PC-3 (cell line): ENCODE measurements around the gene SLC2A4RG. TPM values are rescaled to one million over a fixed set of nuclear protein-coding genes. Genes with fewer than 3 reads are reported as not detected.

Experiments used
- ATAC-seq: fragments of 200-7000 bp; cut with Tn5 transposase; 2 replicates; pipeline ENCODE4 v1.9.1; 2020; ENCODE audit warnings: mild to moderate bottlenecking, moderate library complexity
- BruUV-seq: library from RNA; stranded (reverse); fragments of 400-500 nt; replicated peaks from 2 replicates; lab custom pipeline; 2021; lab: Mats Ljungman, UMichigan
- CTCF ChIA-PET: fragments of 300-600 bp; sonication (Branson Sonifier 250); formaldehyde crosslinking; loops from one replicate; lab custom pipeline; 2022; ENCODE audit warnings: antibody characterized with exemption; lab: Charles Lee
- POLR2A ChIA-PET: fragments of 300-600 bp; sonication (Branson Sonifier 250); formaldehyde crosslinking; loops from one replicate; lab custom pipeline; 2022; ENCODE audit warnings: antibody characterized with exemption; ENCODE audit not compliant: unreplicated experiment; lab: Charles Lee
- DNase-seq: peaks from one replicate; pipeline ENCODE4 v3.0.0-alpha.2; 2015
- H2AFZ ChIP-seq: fragments of 300-600 bp; sonication (generic); 2 replicates; pipeline ENCODE4 v1.6.0; 2016; ENCODE audit warnings: antibody characterized with exemption, low read length
- H3F3A ChIP-seq: fragments of 300-600 bp; sonication (generic); one replicate; pipeline ENCODE4 v1.6.0; 2017; ENCODE audit warnings: antibody characterized with exemption, low read length, control low read depth, mild to moderate bottlenecking; ENCODE audit not compliant: unreplicated experiment
- H3K27ac ChIP-seq: fragments of 300-600 bp; sonication (generic); 2 replicates; pipeline ENCODE4 v1.5.1; 2016; ENCODE audit warnings: mild to moderate bottlenecking, low read length
- H3K27me3 ChIP-seq: fragments of 300-600 bp; sonication (generic); 2 replicates; pipeline ENCODE4 v1.6.1; 2016; ENCODE audit warnings: low read length, mixed read lengths
- H3K36me3 ChIP-seq: fragments of 300-600 bp; sonication (generic); 2 replicates; pipeline ENCODE4 v1.6.1; 2016; ENCODE audit warnings: low read depth, mixed run types, low read length, mixed read lengths
- H3K4me1 ChIP-seq: fragments of 300-600 bp; sonication (generic); 2 replicates; pipeline ENCODE4 v1.5.1; 2016; ENCODE audit warnings: low read length; ENCODE audit not compliant: insufficient read depth
- H3K4me2 ChIP-seq: fragments of 300-600 bp; sonication (generic); 2 replicates; pipeline ENCODE4 v1.6.0; 2016; ENCODE audit warnings: low read length
- H3K4me3 ChIP-seq: fragments of 300-600 bp; sonication (generic); 2 replicates; pipeline ENCODE4 v1.5.1; 2016; ENCODE audit warnings: mild to moderate bottlenecking, low read length, mixed read lengths
- H3K79me2 ChIP-seq: fragments of 300-600 bp; sonication (generic); 2 replicates; pipeline ENCODE4 v1.6.1; 2017; ENCODE audit warnings: low read length, mixed read lengths
- H3K9ac ChIP-seq: fragments of 300-600 bp; sonication (generic); 2 replicates; pipeline ENCODE4 v1.6.0; 2016; ENCODE audit warnings: mild to moderate bottlenecking, low read length
- H3K9me2 ChIP-seq: fragments of 300-600 bp; sonication (generic); replicated peaks from 2 replicates; pipeline ENCODE4 v1.6.1; 2016; ENCODE audit warnings: mixed run types, low read length, mixed read lengths
- H3K9me3 ChIP-seq: fragments of 300-600 bp; sonication (generic); 2 replicates; pipeline ENCODE4 v1.6.1; 2016; ENCODE audit warnings: low read length, mixed read lengths
- H4K20me1 ChIP-seq: fragments of 300-600 bp; sonication (generic); 2 replicates; pipeline ENCODE4 v1.6.1; 2016; ENCODE audit warnings: low read length, mixed read lengths
- EZH2 ChIP-seq: fragments of 300-600 bp; sonication (generic); IDR thresholded peaks from one replicate; pipeline ENCODE4 v1.6.1; 2017; ENCODE audit warnings: antibody characterized with exemption, mild to moderate bottlenecking, low read length; ENCODE audit not compliant: unreplicated experiment
- EZH2phosphoT487 ChIP-seq: fragments of 300-600 bp; sonication (generic); IDR thresholded peaks from 2 replicates; pipeline ENCODE4 v1.6.1; 2018; ENCODE audit warnings: mild to moderate bottlenecking, antibody characterized with exemption, low read length, borderline replicate concordance
- intact Hi-C: fragments of 100-400 bp; cut with micrococcal nuclease; formaldehyde crosslinking; loops from 2 replicates; pipeline ENCODE4 v1.9.0; 2023
- total RNA-seq: library from RNA; depleted of rRNA; stranded (reverse); fragments of >200 nt; gene quantifications from 2 replicates; pipeline ENCODE4 v1.2.3, GENCODE V29; 2014
- TF ChIP-seq, protein P1 (sequence below): fragments of 300-600 bp; sonication (generic); conservative IDR thresholded peaks from 2 replicates; pipeline ENCODE4 v1.5.1; 2017; ENCODE audit warnings: antibody characterized with exemption, low read depth, mild to moderate bottlenecking, low read length

SLC2A4RG gene
- total RNA-seq, 1 experiment from 2014 or later = 116 TPM

DNA sequence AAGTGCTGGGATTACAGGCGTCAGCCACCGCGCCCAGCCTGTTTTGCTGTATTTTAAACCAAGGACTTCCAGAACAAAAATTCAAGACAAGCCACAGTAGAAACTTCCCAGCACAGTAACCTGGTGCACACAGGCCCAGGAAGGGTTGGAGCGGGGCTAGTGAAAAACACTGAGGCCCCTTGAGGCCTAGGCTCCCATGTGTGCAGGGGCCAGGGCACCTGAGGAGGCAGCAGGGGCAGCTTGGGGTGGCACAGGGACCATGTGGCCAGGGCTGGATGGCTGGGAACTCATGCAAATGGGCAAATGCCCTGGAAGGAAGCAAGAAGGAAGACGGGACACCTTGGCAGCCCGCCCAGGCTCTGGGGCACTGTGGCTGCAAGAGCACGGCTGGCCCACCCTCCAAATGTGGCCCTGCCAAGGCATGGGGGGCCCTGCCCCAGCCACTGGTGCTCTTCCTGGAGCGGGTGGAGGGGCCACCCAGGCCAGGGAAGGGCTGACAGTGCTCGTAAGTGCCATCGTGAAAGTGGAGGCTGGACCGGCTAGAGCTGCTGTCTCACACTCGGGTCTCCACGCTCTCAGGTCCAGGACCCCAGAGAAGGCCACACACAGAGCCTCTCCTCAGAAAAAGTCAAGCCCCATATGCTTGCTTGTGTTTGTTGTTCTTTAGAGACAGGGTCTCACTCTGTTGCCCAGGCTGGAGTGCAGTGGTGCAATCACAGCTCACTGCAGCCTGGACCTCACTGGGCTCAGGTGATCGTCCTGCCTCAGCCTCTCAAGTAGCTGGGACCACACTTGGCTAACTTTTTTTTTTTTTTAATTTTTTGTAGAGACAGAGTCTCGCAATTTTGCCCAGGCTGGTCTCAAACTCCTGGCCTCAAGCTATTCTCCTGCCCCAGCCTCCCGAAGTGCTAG lies 10.3 kb downstream of the SLC2A4RG start:
- intact Hi-C loops = no loop called here
- Histone ChIP-seq H3K79me2 (no peaks in the 10 kb centered on the region), H3K27me3 (no peaks in the 10 kb centered on the region), H3K36me3 (no peaks in the 10 kb centered on the region), H2AFZ (no peak overlapping the region), H3K4me2 (no peak overlapping the region), H3K9ac (no peak overlapping the region), H3K9me3 (no peaks in the 10 kb centered on the region), H4K20me1 (no peaks in the 10 kb centered on the region), H3K9me2 (no peaks in the 10 kb centered on the region), H3F3A (no peaks in the 10 kb centered on the region), H3K4me3 (no peak overlapping the region), H3K4me1 (no peaks in the 10 kb centered on the region), H3K27ac (no peak overlapping the region)
- TF ChIP-seq EZH2 (no peak), EZH2phosphoT487 (no peak)
- TF ChIP-seq, protein P1, sequence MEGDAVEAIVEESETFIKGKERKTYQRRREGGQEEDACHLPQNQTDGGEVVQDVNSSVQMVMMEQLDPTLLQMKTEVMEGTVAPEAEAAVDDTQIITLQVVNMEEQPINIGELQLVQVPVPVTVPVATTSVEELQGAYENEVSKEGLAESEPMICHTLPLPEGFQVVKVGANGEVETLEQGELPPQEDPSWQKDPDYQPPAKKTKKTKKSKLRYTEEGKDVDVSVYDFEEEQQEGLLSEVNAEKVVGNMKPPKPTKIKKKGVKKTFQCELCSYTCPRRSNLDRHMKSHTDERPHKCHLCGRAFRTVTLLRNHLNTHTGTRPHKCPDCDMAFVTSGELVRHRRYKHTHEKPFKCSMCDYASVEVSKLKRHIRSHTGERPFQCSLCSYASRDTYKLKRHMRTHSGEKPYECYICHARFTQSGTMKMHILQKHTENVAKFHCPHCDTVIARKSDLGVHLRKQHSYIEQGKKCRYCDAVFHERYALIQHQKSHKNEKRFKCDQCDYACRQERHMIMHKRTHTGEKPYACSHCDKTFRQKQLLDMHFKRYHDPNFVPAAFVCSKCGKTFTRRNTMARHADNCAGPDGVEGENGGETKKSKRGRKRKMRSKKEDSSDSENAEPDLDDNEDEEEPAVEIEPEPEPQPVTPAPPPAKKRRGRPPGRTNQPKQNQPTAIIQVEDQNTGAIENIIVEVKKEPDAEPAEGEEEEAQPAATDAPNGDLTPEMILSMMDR = no peak
- ChIA-PET POLR2A (interaction anchor here (0.7 kb wide), 1 partner anchor 42 kb away, joined by 3 read pairs; no protein-coding TSS in a partner anchor), CTCF (no interaction called here)
- no peak for DNase-seq
- BruUV-seq = no TSS peak
- ATAC-seq = no peak

DNA sequence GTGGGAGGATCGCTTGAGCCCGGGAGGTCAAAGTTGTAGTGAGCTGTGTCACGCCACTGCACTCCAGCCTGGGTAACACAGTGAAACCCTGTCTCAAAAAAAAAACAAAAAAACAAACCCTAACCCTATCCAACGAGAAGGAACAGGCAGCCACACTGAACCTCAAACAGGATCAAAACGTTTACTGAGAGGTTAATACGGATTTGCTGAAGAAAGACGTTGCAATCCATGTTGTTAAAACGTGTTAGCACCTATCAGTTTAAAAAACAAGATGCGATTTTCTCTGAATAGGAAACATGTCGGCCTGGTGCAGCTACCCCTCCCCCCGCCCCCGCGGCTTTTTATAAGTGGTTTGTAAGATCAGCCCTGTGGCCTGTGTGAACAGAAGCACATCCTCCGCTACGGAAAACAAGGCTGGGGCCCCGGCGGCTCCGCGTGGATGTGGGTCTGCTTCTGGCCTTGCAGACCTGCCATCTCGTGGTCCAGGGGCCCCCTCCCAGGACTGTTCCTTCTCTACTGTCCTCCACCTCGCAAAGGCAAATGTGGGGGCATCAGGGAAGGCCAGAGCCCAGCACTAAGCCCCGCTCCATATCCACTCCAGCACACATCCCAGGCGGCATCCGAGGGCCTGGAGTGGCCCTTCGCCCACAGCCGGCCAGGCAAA lies 11.4 kb downstream of the SLC2A4RG start:
- Histone ChIP-seq H3K4me2 (no peak overlapping the region), H3K9me3 (no peaks in the 10 kb centered on the region), H3K79me2 (no peaks in the 10 kb centered on the region), H3K36me3 (no peaks in the 10 kb centered on the region), H2AFZ (no peak overlapping the region), H4K20me1 (no peaks in the 10 kb centered on the region), H3F3A (no peaks in the 10 kb centered on the region), H3K9ac (no peak overlapping the region), H3K4me3 (no peak overlapping the region), H3K4me1 (no peaks in the 10 kb centered on the region), H3K27me3 (no peaks in the 10 kb centered on the region), H3K27ac (no peak overlapping the region), H3K9me2 (no peaks in the 10 kb centered on the region)
- DNase-seq (no peak), ATAC-seq (no peak)
- ChIA-PET POLR2A (no interaction called here), CTCF (no interaction called here)
- no TSS peak for BruUV-seq
- TF ChIP-seq EZH2 (no peak), EZH2phosphoT487 (no peak)
- TF ChIP-seq, protein P1 = no peak
- intact Hi-C loops = no loop called here
